ENCODE results near the gene PLCD1.

DNA sequence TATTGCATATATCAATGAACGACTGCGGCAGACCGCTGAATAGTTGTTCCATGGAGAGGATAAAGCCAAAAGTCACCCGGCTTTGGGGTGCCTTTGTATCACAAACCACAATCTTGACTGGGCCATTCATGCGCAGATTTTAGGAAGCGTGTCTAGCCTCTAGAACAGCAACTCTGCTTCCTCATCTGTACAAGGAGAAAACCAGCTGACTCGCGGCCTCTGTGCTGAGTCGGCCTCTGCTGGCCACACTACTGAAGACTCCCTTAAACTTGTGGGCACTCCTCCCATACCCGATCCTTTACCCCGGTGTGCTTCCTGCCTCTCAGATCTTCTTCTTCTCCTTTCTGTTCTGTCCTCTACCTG is 10.4 kb upstream of the PLCD1 start:
- peak; percentile 32 for TF ChIP-seq EZH2 (IDR thresholded peaks at IDR 0.05; ENCODE audit: low read depth, unreplicated experiment)
- TF ChIP-seq, protein P1, sequence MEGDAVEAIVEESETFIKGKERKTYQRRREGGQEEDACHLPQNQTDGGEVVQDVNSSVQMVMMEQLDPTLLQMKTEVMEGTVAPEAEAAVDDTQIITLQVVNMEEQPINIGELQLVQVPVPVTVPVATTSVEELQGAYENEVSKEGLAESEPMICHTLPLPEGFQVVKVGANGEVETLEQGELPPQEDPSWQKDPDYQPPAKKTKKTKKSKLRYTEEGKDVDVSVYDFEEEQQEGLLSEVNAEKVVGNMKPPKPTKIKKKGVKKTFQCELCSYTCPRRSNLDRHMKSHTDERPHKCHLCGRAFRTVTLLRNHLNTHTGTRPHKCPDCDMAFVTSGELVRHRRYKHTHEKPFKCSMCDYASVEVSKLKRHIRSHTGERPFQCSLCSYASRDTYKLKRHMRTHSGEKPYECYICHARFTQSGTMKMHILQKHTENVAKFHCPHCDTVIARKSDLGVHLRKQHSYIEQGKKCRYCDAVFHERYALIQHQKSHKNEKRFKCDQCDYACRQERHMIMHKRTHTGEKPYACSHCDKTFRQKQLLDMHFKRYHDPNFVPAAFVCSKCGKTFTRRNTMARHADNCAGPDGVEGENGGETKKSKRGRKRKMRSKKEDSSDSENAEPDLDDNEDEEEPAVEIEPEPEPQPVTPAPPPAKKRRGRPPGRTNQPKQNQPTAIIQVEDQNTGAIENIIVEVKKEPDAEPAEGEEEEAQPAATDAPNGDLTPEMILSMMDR (conservative IDR thresholded peaks at IDR 0.05; ENCODE audit: low read depth in 2 of 2): peak; percentile 29 to 59; a peak in 3 of 4 replicates
- TF ChIP-seq POLR2AphosphoS5 (IDR thresholded peaks at IDR 0.05; ENCODE audit: low read depth): no peak
- TF ChIP-seq, protein P2, sequence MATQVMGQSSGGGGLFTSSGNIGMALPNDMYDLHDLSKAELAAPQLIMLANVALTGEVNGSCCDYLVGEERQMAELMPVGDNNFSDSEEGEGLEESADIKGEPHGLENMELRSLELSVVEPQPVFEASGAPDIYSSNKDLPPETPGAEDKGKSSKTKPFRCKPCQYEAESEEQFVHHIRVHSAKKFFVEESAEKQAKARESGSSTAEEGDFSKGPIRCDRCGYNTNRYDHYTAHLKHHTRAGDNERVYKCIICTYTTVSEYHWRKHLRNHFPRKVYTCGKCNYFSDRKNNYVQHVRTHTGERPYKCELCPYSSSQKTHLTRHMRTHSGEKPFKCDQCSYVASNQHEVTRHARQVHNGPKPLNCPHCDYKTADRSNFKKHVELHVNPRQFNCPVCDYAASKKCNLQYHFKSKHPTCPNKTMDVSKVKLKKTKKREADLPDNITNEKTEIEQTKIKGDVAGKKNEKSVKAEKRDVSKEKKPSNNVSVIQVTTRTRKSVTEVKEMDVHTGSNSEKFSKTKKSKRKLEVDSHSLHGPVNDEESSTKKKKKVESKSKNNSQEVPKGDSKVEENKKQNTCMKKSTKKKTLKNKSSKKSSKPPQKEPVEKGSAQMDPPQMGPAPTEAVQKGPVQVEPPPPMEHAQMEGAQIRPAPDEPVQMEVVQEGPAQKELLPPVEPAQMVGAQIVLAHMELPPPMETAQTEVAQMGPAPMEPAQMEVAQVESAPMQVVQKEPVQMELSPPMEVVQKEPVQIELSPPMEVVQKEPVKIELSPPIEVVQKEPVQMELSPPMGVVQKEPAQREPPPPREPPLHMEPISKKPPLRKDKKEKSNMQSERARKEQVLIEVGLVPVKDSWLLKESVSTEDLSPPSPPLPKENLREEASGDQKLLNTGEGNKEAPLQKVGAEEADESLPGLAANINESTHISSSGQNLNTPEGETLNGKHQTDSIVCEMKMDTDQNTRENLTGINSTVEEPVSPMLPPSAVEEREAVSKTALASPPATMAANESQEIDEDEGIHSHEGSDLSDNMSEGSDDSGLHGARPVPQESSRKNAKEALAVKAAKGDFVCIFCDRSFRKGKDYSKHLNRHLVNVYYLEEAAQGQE (IDR thresholded peaks at IDR 0.05; ENCODE audit: unreplicated experiment): no peak
- no peak for TF ChIP-seq CREB1 (CRISPR knock-in tag; IDR thresholded peaks at IDR 0.05; ENCODE audit: low read depth)
- no peak for TF ChIP-seq EZH2phosphoT487 (IDR thresholded peaks at IDR 0.05; ENCODE audit: unreplicated experiment)
- TF ChIP-seq ZNF114 (CRISPR knock-in tag; IDR thresholded peaks at IDR 0.05): no peak
- TF ChIP-seq STAT1 (IDR thresholded peaks at IDR 0.05; ENCODE audit: unreplicated experiment): no peak
- TF ChIP-seq NANOG (IDR thresholded peaks at IDR 0.05; ENCODE audit: borderline replicate concordance): no peak
- no peak for TF ChIP-seq JUNB (IDR thresholded peaks at IDR 0.05; ENCODE audit: unreplicated experiment)
- TF ChIP-seq ZNF331 (CRISPR knock-in tag; IDR thresholded peaks at IDR 0.05; ENCODE audit: low read depth): no peak
